MCF 10A (cell line): ENCODE results near the gene WFIKKN1. TPM values are rescaled to one million over a fixed set of nuclear protein-coding genes. Genes with fewer than 3 reads are reported as not detected.

Experiments used
- BruUV-seq: library from RNA; stranded (reverse); fragments of 400-500 nt; replicated peaks from 2 replicates; lab custom pipeline; 2021; lab: Mats Ljungman, UMichigan
- CTCF ChIA-PET: fragments of 300-600 bp; sonication (Branson Sonifier 250); formaldehyde crosslinking; extraction: SDS; loops from one replicate; lab custom pipeline; 2021; ENCODE audit warnings: antibody characterized with exemption, inconsistent platforms; lab: Yijun Ruan, JAX
- POLR2A ChIA-PET: fragments of 300-600, 350-650 bp; sonication (Branson Sonifier 250); formaldehyde crosslinking; extraction: SDS; loops from one replicate; lab custom pipeline; 2020; ENCODE audit warnings: antibody characterized with exemption, inconsistent platforms; lab: Yijun Ruan, JAX
- DNase-seq: peaks from one replicate; pipeline ENCODE4 v3.0.0-alpha.2; 2018; ENCODE audit not compliant: unreplicated experiment
- H3K27ac Mint-ChIP-seq: one replicate; pipeline ENCODE4 v1.8.0; 2022; ENCODE audit warnings: mild to moderate bottlenecking, low read depth, mixed read lengths; ENCODE audit not compliant: unreplicated experiment
- H3K27me3 Mint-ChIP-seq: one replicate; pipeline ENCODE4 v1.8.0; 2022; ENCODE audit warnings: mixed read lengths; ENCODE audit not compliant: insufficient read depth, unreplicated experiment
- H3K36me3 Mint-ChIP-seq: one replicate; pipeline ENCODE4 v1.8.0; 2022; ENCODE audit warnings: mild to moderate bottlenecking, moderate library complexity, mixed read lengths; ENCODE audit not compliant: insufficient read depth, unreplicated experiment
- H3K4me1 Mint-ChIP-seq: one replicate; pipeline ENCODE4 v1.8.0; 2022; ENCODE audit warnings: mixed read lengths; ENCODE audit not compliant: insufficient read depth, unreplicated experiment
- H3K4me3 Mint-ChIP-seq: one replicate; pipeline ENCODE4 v1.8.0; 2022; ENCODE audit warnings: mild to moderate bottlenecking, moderate library complexity, mixed read lengths; ENCODE audit not compliant: unreplicated experiment
- H3K9me3 Mint-ChIP-seq: one replicate; pipeline ENCODE4 v1.8.0; 2022; ENCODE audit warnings: mixed read lengths; ENCODE audit not compliant: unreplicated experiment
- intact Hi-C: fragments of 100-400 bp; cut with micrococcal nuclease; formaldehyde crosslinking; loops from 2 replicates; pipeline ENCODE4 v1.14.1; 2022
- total RNA-seq: library from RNA; stranded (reverse); gene quantifications from 2 replicates; pipeline ENCODE4 v1.2.3, GENCODE V29; 2022
- TF ChIP-seq, protein P1 (sequence below): fragments of 200-600 bp; IDR thresholded peaks from one replicate; pipeline ENCODE4 v1.8.0; 2022; ENCODE audit warnings: antibody characterized with exemption, mild to moderate bottlenecking; ENCODE audit not compliant: unreplicated experiment

The WFIKKN1 gene
- total RNA-seq, 1 experiment from 2014 or later, result 0.14 TPM

DNA sequence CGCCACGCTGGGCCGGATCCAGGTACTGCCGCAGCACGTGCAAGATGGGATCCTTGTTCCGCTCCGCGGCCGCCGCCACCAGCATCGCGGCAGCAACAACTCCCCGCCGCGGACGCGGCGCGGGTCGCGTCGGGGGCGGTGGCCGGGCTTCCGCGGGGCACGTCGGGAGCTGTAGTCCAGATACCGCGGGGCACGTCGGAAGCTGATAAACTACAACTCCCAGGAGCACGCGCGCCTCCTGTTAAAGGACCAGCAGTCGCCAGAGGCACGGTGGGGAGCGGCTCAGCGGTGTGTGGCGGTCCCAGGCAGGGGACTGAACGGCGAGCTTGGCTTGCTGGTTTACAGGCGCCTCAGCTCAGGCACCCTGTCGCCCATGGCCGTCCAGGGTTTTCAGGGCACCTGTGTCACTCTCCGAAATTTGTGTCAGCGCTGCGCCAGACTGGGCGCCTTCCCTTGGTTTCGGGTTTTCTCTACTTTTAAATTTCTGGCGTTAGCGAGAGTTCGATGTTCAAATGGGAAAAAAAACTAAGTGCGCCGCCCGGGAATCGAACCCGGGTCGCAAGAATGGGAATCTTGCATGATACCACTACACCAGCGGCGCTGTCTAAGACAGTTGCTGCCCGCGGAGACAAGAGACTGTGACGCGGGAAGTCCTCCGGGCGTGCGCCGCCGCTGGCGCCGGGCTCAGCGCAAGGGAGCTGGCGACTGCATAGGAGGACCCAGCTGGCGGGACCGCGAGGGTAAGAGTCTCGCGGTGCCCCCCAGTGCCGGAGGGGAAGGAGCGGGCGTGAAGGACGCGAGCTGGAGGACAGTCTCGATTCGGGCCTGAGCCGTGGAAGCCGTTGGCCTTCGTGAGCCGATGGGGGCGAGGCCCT is 5.7 kb downstream of the WFIKKN1 start, which contains the start of gene METTL26:
TSS of gene METTL26 (minus strand) at position 100 of the 875 bp plus-strand sequence. CDS start at position 85, 15 bp downstream.
- Mint-ChIP-seq H3K27me3 (no peaks in the 10 kb centered on the region), H3K27ac (peak within 1 kb of the TSS; percentile 94), H3K4me1 (peaks cover 5% of the 10 kb centered on the region), H3K9me3 (no peaks in the 10 kb centered on the region), H3K4me3 (peak within 1 kb of the TSS; percentile 91), H3K36me3 (peaks cover 11% of the 10 kb centered on the region)
- intact Hi-C loops, result loop anchor here (2.0 kb wide), 1 partner anchor 44 kb away; no protein-coding TSS in a partner anchor
- BruUV-seq, result TSS peak; percentile 84
- ChIA-PET POLR2A (interaction anchor here (0.7 to 4.0 kb wide), 22 partner anchors 9 to 212 kb away, joined by 3 to 43 read pairs (median 6); partner anchors contain the start of genes CAPN15, JMJD8, MSLN and RAB40C), CTCF (interaction anchor here (0.6 to 0.8 kb wide), 6 partner anchors 31 to 223 kb away, joined by 3 to 5 read pairs (median 3); partner anchors contain the start of genes CAPN15 and RHOT2)
- TF ChIP-seq, protein P1, sequence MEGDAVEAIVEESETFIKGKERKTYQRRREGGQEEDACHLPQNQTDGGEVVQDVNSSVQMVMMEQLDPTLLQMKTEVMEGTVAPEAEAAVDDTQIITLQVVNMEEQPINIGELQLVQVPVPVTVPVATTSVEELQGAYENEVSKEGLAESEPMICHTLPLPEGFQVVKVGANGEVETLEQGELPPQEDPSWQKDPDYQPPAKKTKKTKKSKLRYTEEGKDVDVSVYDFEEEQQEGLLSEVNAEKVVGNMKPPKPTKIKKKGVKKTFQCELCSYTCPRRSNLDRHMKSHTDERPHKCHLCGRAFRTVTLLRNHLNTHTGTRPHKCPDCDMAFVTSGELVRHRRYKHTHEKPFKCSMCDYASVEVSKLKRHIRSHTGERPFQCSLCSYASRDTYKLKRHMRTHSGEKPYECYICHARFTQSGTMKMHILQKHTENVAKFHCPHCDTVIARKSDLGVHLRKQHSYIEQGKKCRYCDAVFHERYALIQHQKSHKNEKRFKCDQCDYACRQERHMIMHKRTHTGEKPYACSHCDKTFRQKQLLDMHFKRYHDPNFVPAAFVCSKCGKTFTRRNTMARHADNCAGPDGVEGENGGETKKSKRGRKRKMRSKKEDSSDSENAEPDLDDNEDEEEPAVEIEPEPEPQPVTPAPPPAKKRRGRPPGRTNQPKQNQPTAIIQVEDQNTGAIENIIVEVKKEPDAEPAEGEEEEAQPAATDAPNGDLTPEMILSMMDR, result no peak
- DNase-seq, result peak; percentile 95

GRCh38 chr16:637081-638018 is 6.6 kb downstream of the WFIKKN1 start:
- TF ChIP-seq, protein P1, result no peak
- ChIA-PET POLR2A (interaction anchor here (0.7 to 4.0 kb wide), 18 partner anchors 8 to 213 kb away, joined by 3 to 43 read pairs (median 7); partner anchors contain the start of genes CAPN15, JMJD8, MSLN and RAB40C), CTCF (interaction anchor here (0.6 kb wide), 1 partner anchor 110 kb away, joined by 3 read pairs; the partner anchor contains the start of gene CAPN15)
- BruUV-seq, result no TSS peak
- no peaks in the 10 kb centered on the region for H3K4me1 Mint-ChIP-seq
- no peaks in the 10 kb centered on the region for H3K27me3 Mint-ChIP-seq
- H3K27ac Mint-ChIP-seq, result peak overlapping the region; percentile 94
- H3K9me3 Mint-ChIP-seq, result no peaks in the 10 kb centered on the region
- peak overlapping the region; percentile 91 for H3K4me3 Mint-ChIP-seq
- intact Hi-C loops, result loop anchor here (2.0 kb wide), 1 partner anchor 45 kb away; no protein-coding TSS in a partner anchor
- peak; percentile 91 for DNase-seq
- H3K36me3 Mint-ChIP-seq, result peaks cover 11% of the 10 kb centered on the region

DNA sequence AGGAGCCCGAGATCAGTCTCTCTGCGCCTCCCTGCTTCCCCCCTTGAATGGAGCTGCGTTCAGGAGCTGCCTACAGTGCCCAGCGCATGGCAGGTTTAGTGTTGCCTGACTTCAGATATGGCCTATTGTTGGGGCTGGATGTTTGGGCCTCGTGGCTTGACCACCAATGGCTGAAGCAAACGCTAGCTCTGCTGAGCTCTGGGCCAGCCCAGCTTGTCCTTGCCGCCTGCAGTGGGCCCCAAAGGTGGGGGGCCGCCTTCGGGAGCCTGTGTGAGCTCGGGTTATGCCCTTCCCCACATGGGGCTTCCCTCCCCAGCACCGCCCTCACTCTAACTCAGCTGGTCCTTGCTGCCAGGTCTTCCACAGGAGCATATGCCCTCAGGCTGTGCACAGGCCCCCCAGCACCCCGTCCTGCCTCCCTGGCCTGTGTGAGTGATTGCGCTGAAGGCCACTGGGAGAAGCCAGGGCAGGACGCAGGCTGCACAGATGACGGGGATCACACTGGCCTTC is 7.3 kb downstream of the WFIKKN1 start:
- POLR2A ChIA-PET, result interaction anchor here (1.0 to 4.0 kb wide), 4 partner anchors 10 to 50 kb away, joined by 3 to 43 read pairs (median 28); no protein-coding TSS in a partner anchor
- H3K27ac Mint-ChIP-seq, result no peak overlapping the region
- TF ChIP-seq, protein P1, result no peak
- CTCF ChIA-PET, result no interaction called here
- H3K27me3 Mint-ChIP-seq, result no peaks in the 10 kb centered on the region
- H3K36me3 Mint-ChIP-seq, result peaks cover 12% of the 10 kb centered on the region
- BruUV-seq, result no TSS peak
- no peaks in the 10 kb centered on the region for H3K9me3 Mint-ChIP-seq
- intact Hi-C loops, result no loop called here
- no peak overlapping the region for H3K4me3 Mint-ChIP-seq
- DNase-seq, result no peak
- no peaks in the 10 kb centered on the region for H3K4me1 Mint-ChIP-seq
